ENCODE data around the gene CAMKMT.

The CAMKMT gene

GRCh38 chr2:44786045-44786816 lies 424.5 kb downstream of the CAMKMT start:
- TF ChIP-seq CTCF (IDR thresholded peaks at IDR 0.05; ENCODE audit: low read length) (no peak), EZH2 (IDR thresholded peaks at IDR 0.05; ENCODE audit: borderline replicate concordance, low read length) (no peak)

GRCh38 chr2:44786817-44787214 lies 425.1 kb downstream of the CAMKMT start:
- Histone ChIP-seq H2AFZ (ENCODE audit: low read length) (no peak overlapping the region), H3K27ac (ENCODE audit: low read depth, low read length, poor library complexity, severe bottlenecking) (no peak overlapping the region), H3K27me3 (ENCODE audit: insufficient read depth, low read length) (0 out of 2 replicates have a peak, but pooled peaks cover 3% of the 10 kb centered on the region), H3K4me3 (ENCODE audit: low read depth, low read length, poor library complexity, severe bottlenecking) (no peak overlapping the region), H3F3A (ENCODE audit: insufficient read depth, low read length) (no peaks in the 10 kb centered on the region), H3K79me2 (ENCODE audit: insufficient read depth, low read length) (no peaks in the 10 kb centered on the region), H3K36me3 (ENCODE audit: insufficient read depth, low read length) (no peaks in the 10 kb centered on the region), H3K9me3 (ENCODE audit: low read length) (no peaks in the 10 kb centered on the region), H3K4me1 (ENCODE audit: insufficient read depth, low read length, severe bottlenecking) (no peaks in the 10 kb centered on the region), H3K9me2 (ENCODE audit: low read depth, low read length) (no peaks in the 10 kb centered on the region), H3K9ac (ENCODE audit: low read length) (no peak overlapping the region), H3K4me2 (ENCODE audit: low read length) (no peak overlapping the region), H4K20me1 (ENCODE audit: insufficient read depth, low read length) (no peaks in the 10 kb centered on the region)
- TF ChIP-seq EZH2 (IDR thresholded peaks at IDR 0.05; ENCODE audit: borderline replicate concordance, low read length) (no peak), CTCF (IDR thresholded peaks at IDR 0.05; ENCODE audit: low read length) (no peak)

More at GRCh38 chr2:44786045-44786816, 424.5 kb downstream of the CAMKMT start:
- H3K9me2 ChIP-seq (ENCODE audit: low read depth, low read length): no peaks in the 10 kb centered on the region
- no peaks in the 10 kb centered on the region for H3K79me2 ChIP-seq (ENCODE audit: insufficient read depth, low read length)
- H3K9me3 ChIP-seq (ENCODE audit: low read length): no peaks in the 10 kb centered on the region
- no peaks in the 10 kb centered on the region for H3K36me3 ChIP-seq (ENCODE audit: insufficient read depth, low read length)
- H3K4me3 ChIP-seq (ENCODE audit: low read depth, low read length, poor library complexity, severe bottlenecking): no peak overlapping the region
- H2AFZ ChIP-seq (ENCODE audit: low read length): no peak overlapping the region
- no peaks in the 10 kb centered on the region for H3F3A ChIP-seq (ENCODE audit: insufficient read depth, low read length)
- no peak overlapping the region for H3K4me2 ChIP-seq (ENCODE audit: low read length)
- no peaks in the 10 kb centered on the region for H4K20me1 ChIP-seq (ENCODE audit: insufficient read depth, low read length)
- no peaks in the 10 kb centered on the region for H3K27me3 ChIP-seq (ENCODE audit: insufficient read depth, low read length)
- H3K9ac ChIP-seq (ENCODE audit: low read length): no peak overlapping the region
- no peak overlapping the region for H3K27ac ChIP-seq (ENCODE audit: low read depth, low read length, poor library complexity, severe bottlenecking)
- H3K4me1 ChIP-seq (ENCODE audit: insufficient read depth, low read length, severe bottlenecking): no peaks in the 10 kb centered on the region

GRCh38 chr2:44787663-44788062 lies 425.9 kb downstream of the CAMKMT start:
- H3F3A ChIP-seq (ENCODE audit: insufficient read depth, low read length): no peaks in the 10 kb centered on the region
- H3K9ac ChIP-seq (ENCODE audit: low read length): no peak overlapping the region
- no peak overlapping the region for H3K4me2 ChIP-seq (ENCODE audit: low read length)
- no peaks in the 10 kb centered on the region for H3K36me3 ChIP-seq (ENCODE audit: insufficient read depth, low read length)
- H3K9me2 ChIP-seq (ENCODE audit: low read depth, low read length): no peaks in the 10 kb centered on the region
- H4K20me1 ChIP-seq (ENCODE audit: insufficient read depth, low read length): no peaks in the 10 kb centered on the region
- 0 out of 2 replicates have a peak, but pooled peaks cover 3% of the 10 kb centered on the region for H3K27me3 ChIP-seq (ENCODE audit: insufficient read depth, low read length)
- no peaks in the 10 kb centered on the region for H3K79me2 ChIP-seq (ENCODE audit: insufficient read depth, low read length)
- no peak overlapping the region for H2AFZ ChIP-seq (ENCODE audit: low read length)
- no peak overlapping the region for H3K27ac ChIP-seq (ENCODE audit: low read depth, low read length, poor library complexity, severe bottlenecking)
- H3K9me3 ChIP-seq (ENCODE audit: low read length): no peaks in the 10 kb centered on the region
- no peak overlapping the region for H3K4me3 ChIP-seq (ENCODE audit: low read depth, low read length, poor library complexity, severe bottlenecking)
- no peaks in the 10 kb centered on the region for H3K4me1 ChIP-seq (ENCODE audit: insufficient read depth, low read length, severe bottlenecking)
- no peak for TF ChIP-seq EZH2 (IDR thresholded peaks at IDR 0.05; ENCODE audit: borderline replicate concordance, low read length)
- no peak for TF ChIP-seq CTCF (IDR thresholded peaks at IDR 0.05; ENCODE audit: low read length)
